ENCODE data around the gene CNEP1R1. TPM values are rescaled to one million over a fixed set of nuclear protein-coding genes. Genes with fewer than 3 reads are reported as not detected.
"Not testable (repeated sequence)": the region's sequence is repeated elsewhere in the genome, so short reads cannot be mapped to it uniquely, and the experiment has no call there.

Gene CNEP1R1
- total RNA-seq, 1 experiment from 2014 or later, result 18.5 TPM

GRCh38 chr16:50012182-50012581, 12.8 kb upstream of the CNEP1R1 start:
- Histone ChIP-seq H3K14ac (ENCODE audit: insufficient read depth, low read length) (no peak overlapping the region), H2BK5ac (ENCODE audit: insufficient read length, low read length) (no peak overlapping the region), H3K4me1 (ENCODE audit: insufficient read depth, low read length) (no peaks in the 10 kb centered on the region), H3K9me3 (ENCODE audit: control insufficient read depth, low read depth, low read length) (no peaks in the 10 kb centered on the region), H4K8ac (replicated peaks; ENCODE audit: insufficient read length, low read depth, low read length) (no peak overlapping the region), H3K4me2 (ENCODE audit: insufficient read depth, insufficient read length, low read length) (no peak overlapping the region), H2BK12ac (ENCODE audit: insufficient read length, low read depth, low read length) (no peak overlapping the region), H3K23me2 (ENCODE audit: insufficient read length, low read depth, low read length, poor library complexity, severe bottlenecking) (no peaks in the 10 kb centered on the region), H3T11ph (ENCODE audit: low read length) (no peak overlapping the region), H3K9ac (ENCODE audit: extremely low read depth, insufficient read length, low read length) (no peak overlapping the region), H2AK5ac (ENCODE audit: insufficient read length, low read length) (no peak overlapping the region), H3K23ac (ENCODE audit: insufficient read length, low read depth, low read length) (no peak overlapping the region), H3K4ac (ENCODE audit: low read depth, low read length) (no peak overlapping the region), H3K27me3 (ENCODE audit: insufficient read depth, low read length) (no peaks in the 10 kb centered on the region), H2BK120ac (ENCODE audit: low read depth, low read length, poor library complexity, severe bottlenecking) (no peak overlapping the region), H3K79me2 (ENCODE audit: insufficient read depth, low read length) (no peaks in the 10 kb centered on the region), H2AFZ (ENCODE audit: low read length) (no peak overlapping the region), H2BK15ac (ENCODE audit: low read depth, low read length) (no peak overlapping the region), H4K91ac (ENCODE audit: insufficient read length, low read depth, low read length) (no peak overlapping the region), H2BK20ac (ENCODE audit: low read depth, low read length, poor library complexity, severe bottlenecking) (no peak overlapping the region), H3K27ac (ENCODE audit: insufficient read length, low read depth, low read length) (no peak overlapping the region), H3K56ac (ENCODE audit: insufficient read length, low read depth, low read length) (no peak overlapping the region), H3K79me1 (ENCODE audit: insufficient read depth, low read depth, low read length, poor library complexity, severe bottlenecking) (no peaks in the 10 kb centered on the region), H3K18ac (ENCODE audit: insufficient read length, low read depth, low read length) (no peak overlapping the region), H4K5ac (ENCODE audit: insufficient read length, low read depth, low read length) (no peak overlapping the region), H4K20me1 (ENCODE audit: control insufficient read depth, insufficient read depth, insufficient read length) (no peaks in the 10 kb centered on the region)
- peaks cover 5 to 7% of the 10 kb centered on the region in 2 experiments; a peak in 4 of 5 replicates for H3K9me3 Mint-ChIP-seq
- H3K4me1 Mint-ChIP-seq, result peaks cover 6 to 12% of the 10 kb centered on the region in 2 experiments
- peaks cover 3% of the 10 kb centered on the region for H3K27me3 Mint-ChIP-seq (ENCODE audit: low read depth)
- no peak for DNase-seq
- no CpG with 5 or more reads among the region's 2 CpGs for WGBS (ENCODE audit: extremely low coverage, insufficient read length, low lambda C conversion rate)
- peaks cover 0 to 7% (median 4%) of the 10 kb centered on the region in 3 experiments; a peak in 3 of 7 replicates for H3K36me3 Mint-ChIP-seq (ENCODE audit: insufficient read depth in 1 of 3, low read depth in 3 of 3)
- H3K4me3 Mint-ChIP-seq, result no peak overlapping the region
- H3K27ac Mint-ChIP-seq, result no peak overlapping the region
- TF ChIP-seq CTCF (conservative IDR thresholded peaks at IDR 0.05), result no peak

- not testable (repeated sequence) for H3K4me3 Mint-ChIP-seq, H3K9me3 Mint-ChIP-seq
These were observed 10.8 kb upstream of the CNEP1R1 start for GRCh38 chr16:50014211-50014610.

More at GRCh38 chr16:50014211-50014610, 10.8 kb upstream of the CNEP1R1 start:
- H4K91ac ChIP-seq (ENCODE audit: insufficient read length, low read depth, low read length); H3K9me3 ChIP-seq (ENCODE audit: control insufficient read depth, low read depth, low read length); H3K23ac ChIP-seq (ENCODE audit: insufficient read length, low read depth, low read length); H3K56ac ChIP-seq (ENCODE audit: insufficient read length, low read depth, low read length); H2BK12ac ChIP-seq (ENCODE audit: insufficient read length, low read depth, low read length); H2BK5ac ChIP-seq (ENCODE audit: insufficient read length, low read length); H4K20me1 ChIP-seq (ENCODE audit: control insufficient read depth, insufficient read depth, insufficient read length); H2BK15ac ChIP-seq (ENCODE audit: low read depth, low read length); H3T11ph ChIP-seq (ENCODE audit: low read length); H2BK120ac ChIP-seq (ENCODE audit: low read depth, low read length, poor library complexity, severe bottlenecking); H3K27me3 ChIP-seq (ENCODE audit: insufficient read depth, low read length); H3K14ac ChIP-seq (ENCODE audit: insufficient read depth, low read length); H3K4ac ChIP-seq (ENCODE audit: low read depth, low read length); H3K27ac Mint-ChIP-seq; H4K8ac ChIP-seq (replicated peaks; ENCODE audit: insufficient read length, low read depth, low read length); H3K4me1 ChIP-seq (ENCODE audit: insufficient read depth, low read length); DNase-seq; H3K79me2 ChIP-seq (ENCODE audit: insufficient read depth, low read length); H3K9ac ChIP-seq (ENCODE audit: extremely low read depth, insufficient read length, low read length); H3K4me1 Mint-ChIP-seq; H3K27me3 Mint-ChIP-seq (ENCODE audit: low read depth); H3K27ac ChIP-seq (ENCODE audit: insufficient read length, low read depth, low read length); H3K23me2 ChIP-seq (ENCODE audit: insufficient read length, low read depth, low read length, poor library complexity, severe bottlenecking); H3K79me1 ChIP-seq (ENCODE audit: insufficient read depth, low read depth, low read length, poor library complexity, severe bottlenecking); H2BK20ac ChIP-seq (ENCODE audit: low read depth, low read length, poor library complexity, severe bottlenecking); H3K36me3 Mint-ChIP-seq (ENCODE audit: insufficient read depth in 1 of 3, low read depth in 3 of 3); H2AFZ ChIP-seq (ENCODE audit: low read length); H2AK5ac ChIP-seq (ENCODE audit: insufficient read length, low read length); H3K18ac ChIP-seq (ENCODE audit: insufficient read length, low read depth, low read length); H3K4me2 ChIP-seq (ENCODE audit: insufficient read depth, insufficient read length, low read length); H4K5ac ChIP-seq (ENCODE audit: insufficient read length, low read depth, low read length): not testable (repeated sequence)
- no CpG with 5 or more reads among the region's 8 CpGs for WGBS (ENCODE audit: extremely low coverage, insufficient read length, low lambda C conversion rate)

All from H9 (cell line).